PC-3 (cell line): ENCODE measurements around the gene KAZN.

Experiments used
- CTCF ChIP-seq: fragments of 300-600 bp; sonication (generic); conservative IDR thresholded peaks from 2 replicates; pipeline ENCODE4 v1.5.1; 2017; ENCODE audit warnings: antibody characterized with exemption, low read depth, mild to moderate bottlenecking, low read length
- EZH2 ChIP-seq: fragments of 300-600 bp; sonication (generic); IDR thresholded peaks from one replicate; pipeline ENCODE4 v1.6.1; 2017; ENCODE audit warnings: antibody characterized with exemption, mild to moderate bottlenecking, low read length; ENCODE audit not compliant: unreplicated experiment

- TF ChIP-seq CTCF (no peak), EZH2 (no peak)
These were observed 60.2 kb downstream of the KAZN start for GRCh38 chr1:14658642-14659041.
